DOHH2 (cell line): ENCODE data around the gene ZW10.
"Not testable (repeated sequence)": the region's sequence is repeated elsewhere in the genome, so short reads cannot be mapped to it uniquely, and the experiment has no call there.

ENCODE experiments used
- CTCF ChIP-seq: fragments of 200-600 bp; sonication (generic); IDR thresholded peaks from one replicate; pipeline ENCODE4 v1.5.1; 2014; ENCODE audit warnings: antibody characterized with exemption, mild to moderate bottlenecking, low read depth, low read length; ENCODE audit not compliant: poor library complexity, severe bottlenecking
- EZH2phosphoT487 ChIP-seq: fragments of 200-600 bp; sonication (generic); IDR thresholded peaks from 2 replicates; pipeline ENCODE4 v1.6.1; 2017; ENCODE audit warnings: borderline replicate concordance, mild to moderate bottlenecking, antibody characterized with exemption, low read length, moderate library complexity, mixed read lengths

- TF ChIP-seq CTCF, EZH2phosphoT487: not testable (repeated sequence)
Measured at GRCh38 chr11:113703551-113703950, 69.9 kb downstream of the ZW10 start.
